ENCODE measurements around the gene ABCB1.

GRCh38 chr7:87473192-87473591, 127.5 kb downstream of the ABCB1 start:
- no peak for TF ChIP-seq CTCF (IDR thresholded peaks at IDR 0.05)
- TF ChIP-seq POLR2A (IDR thresholded peaks at IDR 0.05) = no peak
